ENCODE measurements around the gene CAPN13.

CAPN13 gene

GRCh38 chr2:30769891-30770462, 37.3 kb downstream of the CAPN13 start:
- Histone ChIP-seq H3K36me3 (ENCODE audit: control insufficient read depth, insufficient read depth, low read length) (no peaks in the 10 kb centered on the region), H3K27me3 (ENCODE audit: control insufficient read depth, insufficient read depth, low read length) (no peaks in the 10 kb centered on the region), H3K9ac (ENCODE audit: low read depth, low read length) (no peak overlapping the region), H3K4me3 (ENCODE audit: low read depth, low read length) (no peak overlapping the region), H3K9me3 (ENCODE audit: control insufficient read depth, insufficient read depth, low read length) (no peaks in the 10 kb centered on the region), H3K4me1 (ENCODE audit: control insufficient read depth, insufficient read depth, low read length) (no peaks in the 10 kb centered on the region)

- Histone ChIP-seq H3K4me1 (ENCODE audit: control insufficient read depth, insufficient read depth, low read length) (no peaks in the 10 kb centered on the region), H3K4me3 (ENCODE audit: low read depth, low read length) (no peak overlapping the region), H3K27me3 (ENCODE audit: control insufficient read depth, insufficient read depth, low read length) (no peaks in the 10 kb centered on the region), H3K9ac (ENCODE audit: low read depth, low read length) (no peak overlapping the region), H3K9me3 (ENCODE audit: control insufficient read depth, insufficient read depth, low read length) (no peaks in the 10 kb centered on the region), H3K36me3 (ENCODE audit: control insufficient read depth, insufficient read depth, low read length) (no peaks in the 10 kb centered on the region)
Measured at GRCh38 chr2:30769481-30769780, 37.8 kb downstream of the CAPN13 start.

GRCh38 chr2:30768708-30769480, 38.4 kb downstream of the CAPN13 start:
- Histone ChIP-seq H3K4me1 (ENCODE audit: control insufficient read depth, insufficient read depth, low read length) (no peaks in the 10 kb centered on the region), H3K36me3 (ENCODE audit: control insufficient read depth, insufficient read depth, low read length) (no peaks in the 10 kb centered on the region), H3K4me3 (ENCODE audit: low read depth, low read length) (no peak overlapping the region), H3K9me3 (ENCODE audit: control insufficient read depth, insufficient read depth, low read length) (no peaks in the 10 kb centered on the region), H3K9ac (ENCODE audit: low read depth, low read length) (no peak overlapping the region), H3K27me3 (ENCODE audit: control insufficient read depth, insufficient read depth, low read length) (no peaks in the 10 kb centered on the region)

GRCh38 chr2:30768036-30768686, 39.1 kb downstream of the CAPN13 start:
- H3K9me3 ChIP-seq (ENCODE audit: control insufficient read depth, insufficient read depth, low read length) = no peaks in the 10 kb centered on the region
- no peak overlapping the region for H3K9ac ChIP-seq (ENCODE audit: low read depth, low read length)
- no peak overlapping the region for H3K4me3 ChIP-seq (ENCODE audit: low read depth, low read length)
- no peaks in the 10 kb centered on the region for H3K4me1 ChIP-seq (ENCODE audit: control insufficient read depth, insufficient read depth, low read length)
- H3K27me3 ChIP-seq (ENCODE audit: control insufficient read depth, insufficient read depth, low read length) = no peaks in the 10 kb centered on the region
- no peaks in the 10 kb centered on the region for H3K36me3 ChIP-seq (ENCODE audit: control insufficient read depth, insufficient read depth, low read length)

GRCh38 chr2:30766666-30767065, 40.6 kb downstream of the CAPN13 start:
- H3K9ac ChIP-seq (ENCODE audit: low read depth, low read length) = no peak overlapping the region
- H3K4me3 ChIP-seq (ENCODE audit: low read depth, low read length) = no peak overlapping the region
- H3K4me1 ChIP-seq (ENCODE audit: control insufficient read depth, insufficient read depth, low read length) = no peaks in the 10 kb centered on the region
- no peaks in the 10 kb centered on the region for H3K27me3 ChIP-seq (ENCODE audit: control insufficient read depth, insufficient read depth, low read length)
- no peaks in the 10 kb centered on the region for H3K9me3 ChIP-seq (ENCODE audit: control insufficient read depth, insufficient read depth, low read length)
- no peaks in the 10 kb centered on the region for H3K36me3 ChIP-seq (ENCODE audit: control insufficient read depth, insufficient read depth, low read length)

GRCh38 chr2:30765876-30766470, 41.3 kb downstream of the CAPN13 start:
- no peak overlapping the region for H3K9ac ChIP-seq (ENCODE audit: low read depth, low read length)
- H3K9me3 ChIP-seq (ENCODE audit: control insufficient read depth, insufficient read depth, low read length) = no peaks in the 10 kb centered on the region
- no peaks in the 10 kb centered on the region for H3K27me3 ChIP-seq (ENCODE audit: control insufficient read depth, insufficient read depth, low read length)
- H3K4me3 ChIP-seq (ENCODE audit: low read depth, low read length) = no peak overlapping the region
- no peaks in the 10 kb centered on the region for H3K36me3 ChIP-seq (ENCODE audit: control insufficient read depth, insufficient read depth, low read length)
- H3K4me1 ChIP-seq (ENCODE audit: control insufficient read depth, insufficient read depth, low read length) = no peaks in the 10 kb centered on the region

- Histone ChIP-seq H3K9ac (ENCODE audit: low read depth, low read length) (no peak overlapping the region), H3K4me3 (ENCODE audit: low read depth, low read length) (no peak overlapping the region), H3K36me3 (ENCODE audit: control insufficient read depth, insufficient read depth, low read length) (no peaks in the 10 kb centered on the region), H3K4me1 (ENCODE audit: control insufficient read depth, insufficient read depth, low read length) (no peaks in the 10 kb centered on the region), H3K9me3 (ENCODE audit: control insufficient read depth, insufficient read depth, low read length) (no peaks in the 10 kb centered on the region), H3K27me3 (ENCODE audit: control insufficient read depth, insufficient read depth, low read length) (no peaks in the 10 kb centered on the region)
Measured at GRCh38 chr2:30765191-30765590, 42.1 kb downstream of the CAPN13 start.

- Histone ChIP-seq H3K36me3 (ENCODE audit: control insufficient read depth, insufficient read depth, low read length) (no peaks in the 10 kb centered on the region), H3K27me3 (ENCODE audit: control insufficient read depth, insufficient read depth, low read length) (no peaks in the 10 kb centered on the region), H3K9me3 (ENCODE audit: control insufficient read depth, insufficient read depth, low read length) (no peaks in the 10 kb centered on the region), H3K4me1 (ENCODE audit: control insufficient read depth, insufficient read depth, low read length) (no peaks in the 10 kb centered on the region), H3K4me3 (ENCODE audit: low read depth, low read length) (no peak overlapping the region), H3K9ac (ENCODE audit: low read depth, low read length) (no peak overlapping the region)
Measured at GRCh38 chr2:30764021-30764800, 43.0 kb downstream of the CAPN13 start.

- Histone ChIP-seq H3K9ac (ENCODE audit: low read depth, low read length) (no peak overlapping the region), H3K27me3 (ENCODE audit: control insufficient read depth, insufficient read depth, low read length) (no peaks in the 10 kb centered on the region), H3K4me1 (ENCODE audit: control insufficient read depth, insufficient read depth, low read length) (no peaks in the 10 kb centered on the region), H3K9me3 (ENCODE audit: control insufficient read depth, insufficient read depth, low read length) (no peaks in the 10 kb centered on the region), H3K36me3 (ENCODE audit: control insufficient read depth, insufficient read depth, low read length) (no peaks in the 10 kb centered on the region), H3K4me3 (ENCODE audit: low read depth, low read length) (no peak overlapping the region)
Measured at GRCh38 chr2:30763151-30763660, 44.0 kb downstream of the CAPN13 start.

GRCh38 chr2:30761226-30761625, 46.0 kb downstream of the CAPN13 start:
- no peaks in the 10 kb centered on the region for H3K4me1 ChIP-seq (ENCODE audit: control insufficient read depth, insufficient read depth, low read length)
- no peak overlapping the region for H3K9ac ChIP-seq (ENCODE audit: low read depth, low read length)
- no peaks in the 10 kb centered on the region for H3K9me3 ChIP-seq (ENCODE audit: control insufficient read depth, insufficient read depth, low read length)
- no peaks in the 10 kb centered on the region for H3K27me3 ChIP-seq (ENCODE audit: control insufficient read depth, insufficient read depth, low read length)
- H3K4me3 ChIP-seq (ENCODE audit: low read depth, low read length) = no peak overlapping the region
- H3K36me3 ChIP-seq (ENCODE audit: control insufficient read depth, insufficient read depth, low read length) = no peaks in the 10 kb centered on the region

GRCh38 chr2:30759481-30759880, 47.8 kb downstream of the CAPN13 start:
- no peaks in the 10 kb centered on the region for H3K4me1 ChIP-seq (ENCODE audit: control insufficient read depth, insufficient read depth, low read length)
- no peaks in the 10 kb centered on the region for H3K27me3 ChIP-seq (ENCODE audit: control insufficient read depth, insufficient read depth, low read length)
- H3K9ac ChIP-seq (ENCODE audit: low read depth, low read length) = no peak overlapping the region
- no peak overlapping the region for H3K4me3 ChIP-seq (ENCODE audit: low read depth, low read length)
- H3K9me3 ChIP-seq (ENCODE audit: control insufficient read depth, insufficient read depth, low read length) = no peaks in the 10 kb centered on the region
- no peaks in the 10 kb centered on the region for H3K36me3 ChIP-seq (ENCODE audit: control insufficient read depth, insufficient read depth, low read length)
